GM12891 (cell line): ENCODE data around the gene THOC5.
"Not testable (repeated sequence)": the region's sequence is repeated elsewhere in the genome, so short reads cannot be mapped to it uniquely, and the experiment has no call there.

Experiments
- DNase-seq: peaks from one replicate; pipeline ENCODE4 v3.0.0; 2011; ENCODE audit warnings: low spot score; ENCODE audit not compliant: insufficient read length
- FAIRE-seq: peaks from 2 replicates; lab custom pipeline; 2011; peaks lifted over from hg19 to GRCh38; lab: Jason Lieb, UNC
- PAX5 ChIP-seq: IDR thresholded peaks from 2 replicates; pipeline ENCODE4 v1.6.1; 2011; ENCODE audit warnings: low read length, moderate library complexity, mild to moderate bottlenecking; ENCODE audit not compliant: insufficient read depth, severe bottlenecking
- POLR2A ChIP-seq: IDR thresholded peaks from 2 replicates; pipeline ENCODE4 v1.6.1; 2011; ENCODE audit warnings: low read depth, low read length, control low read depth
- POLR2AphosphoS5 ChIP-seq: IDR thresholded peaks from 2 replicates; pipeline ENCODE4 v1.6.1; 2011; ENCODE audit warnings: low read depth, low read length, control low read depth
- POU2F2 ChIP-seq: IDR thresholded peaks from 2 replicates; pipeline ENCODE4 v1.6.1; 2011; ENCODE audit warnings: low read depth, mild to moderate bottlenecking, control low read depth, low read length, moderate library complexity
- SPI1 ChIP-seq: IDR thresholded peaks from 2 replicates; pipeline ENCODE4 v1.6.1; 2011; ENCODE audit warnings: low read depth, low read length, control low read depth
- TAF1 ChIP-seq: IDR thresholded peaks from 2 replicates; pipeline ENCODE4 v1.6.1; 2011; ENCODE audit warnings: low read depth, low read length, control low read depth

The THOC5 gene

GRCh38 chr22:29512031-29512430, 41.5 kb downstream of the THOC5 start:
- TF ChIP-seq SPI1 (no peak), POLR2AphosphoS5 (no peak), POLR2A (no peak), TAF1 (no peak), POU2F2 (no peak), PAX5 (no peak)
- FAIRE-seq: no peak
- no peak for DNase-seq

GRCh38 chr22:29511126-29511862, 42.3 kb downstream of the THOC5 start:
- DNase-seq (no peak), FAIRE-seq (no peak)
- TF ChIP-seq PAX5 (no peak), SPI1 (no peak), POU2F2 (no peak), TAF1 (no peak), POLR2A (no peak), POLR2AphosphoS5 (no peak)

- DNase-seq (no peak), FAIRE-seq (no peak)
- TF ChIP-seq TAF1: no peak
Observed at GRCh38 chr22:29510542-29510941, 43.0 kb downstream of the THOC5 start.

GRCh38 chr22:29509815-29510214, 43.7 kb downstream of the THOC5 start:
- no peak for DNase-seq
- no peak for FAIRE-seq
- TF ChIP-seq POLR2A (no peak), POU2F2 (no peak), PAX5 (no peak), POLR2AphosphoS5 (no peak), SPI1 (no peak), TAF1 (no peak)

- FAIRE-seq (no peak), DNase-seq (no peak)
- no peak for TF ChIP-seq SPI1
- no peak for TF ChIP-seq POLR2AphosphoS5
- no peak for TF ChIP-seq POU2F2
- no peak for TF ChIP-seq PAX5
- no peak for TF ChIP-seq POLR2A
- no peak for TF ChIP-seq TAF1
Observed at GRCh38 chr22:29509298-29509697, 44.3 kb downstream of the THOC5 start.

GRCh38 chr22:29503811-29504372, 49.7 kb downstream of the THOC5 start:
- FAIRE-seq (no peak), DNase-seq (no peak)
- TF ChIP-seq TAF1: no peak
- no peak for TF ChIP-seq PAX5
- TF ChIP-seq POLR2A: no peak
- no peak for TF ChIP-seq POLR2AphosphoS5
- no peak for TF ChIP-seq POU2F2
- TF ChIP-seq SPI1: no peak

- no peak for DNase-seq
- FAIRE-seq: no peak
- no peak for TF ChIP-seq TAF1
- no peak for TF ChIP-seq POU2F2
- TF ChIP-seq SPI1: no peak
- TF ChIP-seq PAX5: no peak
- no peak for TF ChIP-seq POLR2AphosphoS5
- no peak for TF ChIP-seq POLR2A
Observed at GRCh38 chr22:29499852-29500251, 53.7 kb downstream of the THOC5 start.

- no peak for DNase-seq
- TF ChIP-seq TAF1 (no peak), POLR2A (no peak), POLR2AphosphoS5 (no peak), SPI1 (no peak), PAX5 (no peak), POU2F2 (no peak)
- FAIRE-seq: no peak
Observed at GRCh38 chr22:29493636-29494035, 59.9 kb downstream of the THOC5 start.

GRCh38 chr22:29491012-29491411, 62.5 kb downstream of the THOC5 start:
- DNase-seq: no peak
- no peak for FAIRE-seq
- TF ChIP-seq POU2F2: no peak

GRCh38 chr22:29489127-29489780, 64.3 kb downstream of the THOC5 start:
- not testable (repeated sequence) for DNase-seq, FAIRE-seq
